GM23338 (cell line): ENCODE results near the gene ITGA7. TPM values are rescaled to one million over a fixed set of nuclear protein-coding genes. Genes with fewer than 3 reads are reported as not detected.

Source experiments
- ATAC-seq: fragments of 200-7000 bp; cut with Tn5 transposase; 3 replicates; pipeline ENCODE4 v1.9.1; 2020
- DNase-seq: peaks from one replicate; pipeline ENCODE4 v3.0.0-alpha.2; 2015; ENCODE audit warnings: low spot score
- H2AFZ ChIP-seq: fragments of 200-600 bp; sonication (generic); 2 replicates; pipeline ENCODE4 v1.8.0; 2016; ENCODE audit warnings: antibody characterized with exemption, mild to moderate bottlenecking, moderate library complexity
- H3F3A ChIP-seq: fragments of 200-600 bp; sonication (generic); replicated peaks from 2 replicates; pipeline ENCODE4 v1.8.0; 2017; ENCODE audit warnings: antibody characterized with exemption, mixed run types, low read depth
- H3K27ac ChIP-seq: fragments of 200-600 bp; sonication (generic); 2 replicates; pipeline ENCODE4 v1.6.1; 2016; ENCODE audit warnings: low read depth
- H3K27me3 ChIP-seq: fragments of 200-600 bp; sonication (generic); 2 replicates; pipeline ENCODE4 v1.8.0; 2016; ENCODE audit warnings: mild to moderate bottlenecking, mixed run types, moderate library complexity; ENCODE audit not compliant: insufficient read depth
- H3K36me3 ChIP-seq: fragments of 200-600 bp; sonication (generic); 2 replicates; pipeline ENCODE4 v1.8.0; 2016; ENCODE audit warnings: mild to moderate bottlenecking; ENCODE audit not compliant: insufficient read depth
- H3K4me1 ChIP-seq: fragments of 200-600 bp; sonication (generic); 2 replicates; pipeline ENCODE4 v1.8.0; 2016; ENCODE audit warnings: mild to moderate bottlenecking, moderate library complexity; ENCODE audit not compliant: insufficient read depth
- H3K4me2 ChIP-seq: fragments of 200-600 bp; sonication (generic); 2 replicates; pipeline ENCODE4 v1.7.1; 2017; ENCODE audit warnings: mixed run types
- H3K4me3 ChIP-seq: fragments of 200-600 bp; sonication (generic); 2 replicates; pipeline ENCODE4 v1.6.1; 2016; ENCODE audit warnings: mixed run types
- H3K79me2 ChIP-seq: fragments of 200-600 bp; sonication (generic); replicated peaks from 2 replicates; pipeline ENCODE4 v1.8.0; 2017; ENCODE audit warnings: mild to moderate bottlenecking; ENCODE audit not compliant: insufficient read depth
- H3K9me2 ChIP-seq: fragments of 200-600 bp; sonication (generic); 2 replicates; pipeline ENCODE4 v1.8.0; 2017; ENCODE audit not compliant: insufficient read depth
- H4K20me1 ChIP-seq: fragments of 200-600 bp; sonication (generic); replicated peaks from 2 replicates; pipeline ENCODE4 v1.8.0; 2017; ENCODE audit warnings: mild to moderate bottlenecking; ENCODE audit not compliant: insufficient read depth
- H3K27ac Mint-ChIP-seq: 2 replicates; pipeline ENCODE4 v1.8.0; 2020; ENCODE audit warnings: inconsistent platforms, mild to moderate bottlenecking, moderate library complexity, mixed read lengths
- H3K27me3 Mint-ChIP-seq: 3 replicates; pipeline ENCODE4 v1.8.0; 2022; ENCODE audit warnings: low read depth, mild to moderate bottlenecking, moderate library complexity, mixed read lengths, inconsistent platforms; ENCODE audit not compliant: insufficient read depth, poor library complexity
- H3K36me3 Mint-ChIP-seq: 3 replicates; pipeline ENCODE4 v1.8.0; 2021; ENCODE audit warnings: low read depth, mild to moderate bottlenecking, inconsistent platforms, moderate library complexity, mixed read lengths
- H3K4me1 Mint-ChIP-seq: 3 replicates; pipeline ENCODE4 v1.8.0; 2020; ENCODE audit warnings: mild to moderate bottlenecking, inconsistent platforms, mixed read lengths
- H3K4me3 Mint-ChIP-seq: 3 replicates; pipeline ENCODE4 v1.8.0; 2021; ENCODE audit warnings: moderate library complexity, mild to moderate bottlenecking, inconsistent platforms, mixed read lengths
- H3K9me3 Mint-ChIP-seq: 3 replicates; pipeline ENCODE4 v1.8.0; 2020; ENCODE audit warnings: moderate library complexity, mild to moderate bottlenecking, inconsistent platforms, mixed read lengths
- CREB1 ChIP-seq: fragments of 250-450 bp; sonication (Bioruptor Pico); IDR thresholded peaks from 2 replicates; pipeline ENCODE4 v1.5.0; 2020; ENCODE audit warnings: low read depth, mild to moderate bottlenecking, moderate library complexity
- CTCF ChIP-seq, 2 experiments: fragments of 200-600 bp in 1 of 2; sonication (generic) in 1 of 2; conservative IDR thresholded peaks; 2 replicates each; pipeline versions ENCODE4 v1.5.1 to v1.6.1; 2016 to 2017; ENCODE audit warnings: antibody characterized with exemption in 2 of 2, low read depth in 2 of 2, mild to moderate bottlenecking in 2 of 2, moderate library complexity in 1 of 2
- EZH2 ChIP-seq: fragments of 200-600 bp; sonication (generic); IDR thresholded peaks from one replicate; pipeline ENCODE4 v1.8.0; 2017; ENCODE audit warnings: antibody characterized with exemption, mild to moderate bottlenecking, low read depth; ENCODE audit not compliant: unreplicated experiment
- EZH2phosphoT487 ChIP-seq: fragments of 200-600 bp; sonication (generic); IDR thresholded peaks from one replicate; pipeline ENCODE4 v1.8.1; 2018; ENCODE audit warnings: antibody characterized with exemption; ENCODE audit not compliant: unreplicated experiment
- JUNB ChIP-seq: IDR thresholded peaks from one replicate; pipeline ENCODE4 v1.6.1; 2016; ENCODE audit warnings: antibody characterized with exemption; ENCODE audit not compliant: unreplicated experiment
- NANOG ChIP-seq: IDR thresholded peaks from 2 replicates; pipeline ENCODE4 v1.6.1; 2016; ENCODE audit warnings: antibody characterized with exemption, borderline replicate concordance
- POLR2AphosphoS5 ChIP-seq: IDR thresholded peaks from 2 replicates; pipeline ENCODE4 v1.6.1; 2016; ENCODE audit warnings: antibody characterized with exemption, low read depth
- STAT1 ChIP-seq: IDR thresholded peaks from one replicate; pipeline ENCODE4 v1.6.1; 2016; ENCODE audit warnings: antibody characterized with exemption; ENCODE audit not compliant: unreplicated experiment
- ZNF114 ChIP-seq: fragments of 250-450 bp; sonication (Bioruptor Pico); IDR thresholded peaks from 2 replicates; pipeline ENCODE4 v1.5.0; 2020; ENCODE audit warnings: mild to moderate bottlenecking, moderate library complexity
- ZNF331 ChIP-seq: fragments of 250-450 bp; sonication (Bioruptor Pico); IDR thresholded peaks from 2 replicates; pipeline ENCODE4 v1.5.0; 2020; ENCODE audit warnings: low read depth, mild to moderate bottlenecking, moderate library complexity
- ZNF462 ChIP-seq: fragments of 250-450 bp; sonication (Bioruptor Pico); IDR thresholded peaks from 2 replicates; pipeline ENCODE4 v1.5.0; 2020; ENCODE audit warnings: mild to moderate bottlenecking, moderate library complexity
- polyA plus RNA-seq: library from polyadenylated mRNA; unstranded; fragments of >200 nt; fragmentation: Nextera tagmentation; extraction: Ambion mirVana; gene quantifications from 2 replicates; pipeline ENCODE4 v1.2.1, GENCODE V29; 2016
- total RNA-seq: library from RNA; depleted of rRNA; stranded (reverse); fragments of >200 nt; shearing (Covaris generic); gene quantifications from 2 replicates; pipeline ENCODE4 v1.2.3, GENCODE V29; 2014
- TF ChIP-seq, protein P1 (sequence below): IDR thresholded peaks from one replicate; pipeline ENCODE4 v1.6.1; 2018; ENCODE audit warnings: antibody characterized with exemption; ENCODE audit not compliant: unreplicated experiment
- TF ChIP-seq, protein P2 (sequence below): IDR thresholded peaks from 2 replicates; pipeline ENCODE4 v1.6.1; 2016; ENCODE audit warnings: antibody characterized with exemption

ITGA7 gene
- total and polyA plus RNA-seq, 2 experiments from 2014 or later, result 20.0 to 49.1 TPM

DNA sequence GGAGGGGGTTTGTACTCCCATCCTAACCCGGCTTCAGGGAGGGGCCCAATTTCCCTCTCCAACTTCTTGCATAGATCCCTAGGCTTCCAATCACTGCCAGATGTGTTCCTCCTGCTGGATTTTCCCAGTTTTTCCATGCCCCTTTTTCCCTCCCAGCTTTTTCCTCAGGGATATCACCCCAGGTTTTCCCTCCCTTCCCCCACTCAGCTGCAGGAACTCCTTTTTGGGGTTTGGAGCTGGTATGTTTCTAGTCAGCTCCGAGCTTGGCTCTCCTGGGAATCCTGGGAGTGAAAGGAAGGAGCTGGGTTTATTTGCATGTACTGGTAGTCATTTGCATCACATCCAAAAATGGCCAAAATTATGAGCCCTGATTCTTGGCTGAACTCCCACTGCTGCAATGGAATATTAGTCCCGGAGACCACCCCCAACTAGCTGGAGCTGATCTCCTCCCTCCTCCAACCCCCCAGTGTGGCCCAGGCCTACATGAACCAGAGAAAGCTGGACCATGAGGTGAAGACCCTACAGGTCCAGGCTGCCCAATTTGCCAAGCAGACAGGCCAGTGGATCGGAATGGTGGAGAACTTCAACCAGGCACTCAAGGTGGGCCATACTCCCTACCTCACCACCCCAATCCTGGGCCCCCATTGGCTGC lies 11.0 kb upstream of the ITGA7 start:
- no peak overlapping the region for H2AFZ ChIP-seq
- H3K27ac Mint-ChIP-seq, result peak overlapping the region; percentile 96
- ATAC-seq (no peak), DNase-seq (peak; percentile 22)
- peaks cover 6% of the 10 kb centered on the region; the same call in 2 of the 3 replicates for H3K9me3 Mint-ChIP-seq
- H3K4me1 Mint-ChIP-seq, result peaks cover 35% of the 10 kb centered on the region
- no peaks in the 10 kb centered on the region for H3K9me2 ChIP-seq
- peaks cover 37% of the 10 kb centered on the region for H3K4me1 ChIP-seq
- no peaks in the 10 kb centered on the region for H4K20me1 ChIP-seq
- peak overlapping the region; percentile 98 for H3K4me2 ChIP-seq
- H3K4me3 ChIP-seq, result peak overlapping the region; percentile 94
- peaks cover 28% of the 10 kb centered on the region for H3K27me3 Mint-ChIP-seq
- TF ChIP-seq ZNF331 (CRISPR knock-in tag), result no peak
- TF ChIP-seq EZH2phosphoT487, result no peak
- TF ChIP-seq, protein P1, sequence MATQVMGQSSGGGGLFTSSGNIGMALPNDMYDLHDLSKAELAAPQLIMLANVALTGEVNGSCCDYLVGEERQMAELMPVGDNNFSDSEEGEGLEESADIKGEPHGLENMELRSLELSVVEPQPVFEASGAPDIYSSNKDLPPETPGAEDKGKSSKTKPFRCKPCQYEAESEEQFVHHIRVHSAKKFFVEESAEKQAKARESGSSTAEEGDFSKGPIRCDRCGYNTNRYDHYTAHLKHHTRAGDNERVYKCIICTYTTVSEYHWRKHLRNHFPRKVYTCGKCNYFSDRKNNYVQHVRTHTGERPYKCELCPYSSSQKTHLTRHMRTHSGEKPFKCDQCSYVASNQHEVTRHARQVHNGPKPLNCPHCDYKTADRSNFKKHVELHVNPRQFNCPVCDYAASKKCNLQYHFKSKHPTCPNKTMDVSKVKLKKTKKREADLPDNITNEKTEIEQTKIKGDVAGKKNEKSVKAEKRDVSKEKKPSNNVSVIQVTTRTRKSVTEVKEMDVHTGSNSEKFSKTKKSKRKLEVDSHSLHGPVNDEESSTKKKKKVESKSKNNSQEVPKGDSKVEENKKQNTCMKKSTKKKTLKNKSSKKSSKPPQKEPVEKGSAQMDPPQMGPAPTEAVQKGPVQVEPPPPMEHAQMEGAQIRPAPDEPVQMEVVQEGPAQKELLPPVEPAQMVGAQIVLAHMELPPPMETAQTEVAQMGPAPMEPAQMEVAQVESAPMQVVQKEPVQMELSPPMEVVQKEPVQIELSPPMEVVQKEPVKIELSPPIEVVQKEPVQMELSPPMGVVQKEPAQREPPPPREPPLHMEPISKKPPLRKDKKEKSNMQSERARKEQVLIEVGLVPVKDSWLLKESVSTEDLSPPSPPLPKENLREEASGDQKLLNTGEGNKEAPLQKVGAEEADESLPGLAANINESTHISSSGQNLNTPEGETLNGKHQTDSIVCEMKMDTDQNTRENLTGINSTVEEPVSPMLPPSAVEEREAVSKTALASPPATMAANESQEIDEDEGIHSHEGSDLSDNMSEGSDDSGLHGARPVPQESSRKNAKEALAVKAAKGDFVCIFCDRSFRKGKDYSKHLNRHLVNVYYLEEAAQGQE, result no peak
- no peak for TF ChIP-seq STAT1
- no peak for TF ChIP-seq POLR2AphosphoS5
- TF ChIP-seq, protein P2, sequence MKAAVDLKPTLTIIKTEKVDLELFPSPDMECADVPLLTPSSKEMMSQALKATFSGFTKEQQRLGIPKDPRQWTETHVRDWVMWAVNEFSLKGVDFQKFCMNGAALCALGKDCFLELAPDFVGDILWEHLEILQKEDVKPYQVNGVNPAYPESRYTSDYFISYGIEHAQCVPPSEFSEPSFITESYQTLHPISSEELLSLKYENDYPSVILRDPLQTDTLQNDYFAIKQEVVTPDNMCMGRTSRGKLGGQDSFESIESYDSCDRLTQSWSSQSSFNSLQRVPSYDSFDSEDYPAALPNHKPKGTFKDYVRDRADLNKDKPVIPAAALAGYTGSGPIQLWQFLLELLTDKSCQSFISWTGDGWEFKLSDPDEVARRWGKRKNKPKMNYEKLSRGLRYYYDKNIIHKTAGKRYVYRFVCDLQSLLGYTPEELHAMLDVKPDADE, result no peak
- no peak for TF ChIP-seq CREB1
- no peak for TF ChIP-seq JUNB
- TF ChIP-seq CTCF (conservative IDR thresholded peaks at IDR 0.05; ENCODE audit: low read depth in 2 of 2), result no peak
- no peak for TF ChIP-seq ZNF462 (CRISPR knock-in tag)
- TF ChIP-seq EZH2, result no peak
- TF ChIP-seq ZNF114 (CRISPR knock-in tag), result no peak
- no peak for TF ChIP-seq NANOG
- no peaks in the 10 kb centered on the region for H3K27me3 ChIP-seq
- H3K36me3 ChIP-seq, result no peaks in the 10 kb centered on the region
- peaks cover 18% of the 10 kb centered on the region; the same call in 1 of the 2 replicates for H3F3A ChIP-seq
- peak overlapping the region; percentile 82 for H3K4me3 Mint-ChIP-seq
- peaks cover 10% of the 10 kb centered on the region for H3K36me3 Mint-ChIP-seq
- H3K79me2 ChIP-seq, result peaks cover 10% of the 10 kb centered on the region; the same call in 1 of the 2 replicates
- H3K27ac ChIP-seq, result peak overlapping the region; percentile 82
